ENCODE results near the gene GULP1. TPM values are rescaled to one million over a fixed set of nuclear protein-coding genes. Genes with fewer than 3 reads are reported as not detected.
"Not testable (repeated sequence)": the region's sequence is repeated elsewhere in the genome, so short reads cannot be mapped to it uniquely, and the experiment has no call there.

GULP1 gene
- total RNA-seq, 1 donor from 2014 or later: 27.6 TPM

DNA sequence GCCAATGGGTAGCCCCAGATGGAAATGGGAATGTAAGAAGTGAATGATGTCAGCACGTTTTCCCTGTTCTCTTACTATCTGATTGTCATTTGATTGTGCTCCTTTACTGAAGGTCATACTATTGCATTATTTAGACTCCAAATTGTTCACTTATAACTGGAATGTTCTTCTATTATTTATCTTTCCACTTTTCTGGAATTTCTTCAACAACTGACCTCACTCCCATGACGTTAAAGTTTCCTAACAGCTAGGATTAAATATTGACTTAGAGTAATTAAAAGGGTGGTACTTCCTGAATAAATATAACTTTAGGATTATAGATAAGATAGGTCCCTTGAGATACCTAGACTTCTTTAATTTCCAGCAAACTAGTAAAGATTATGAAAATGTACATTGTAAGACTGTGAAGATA is 10.9 kb upstream of the GULP1 start:
- Histone ChIP-seq H3K4me3 (no peak overlapping the region), H3K9me3 (no peaks in the 10 kb centered on the region), H3K36me3 (no peaks in the 10 kb centered on the region), H3K4me1 (no peaks in the 10 kb centered on the region), H3K27me3 (ENCODE audit: low read depth) (no peaks in the 10 kb centered on the region), H3K27ac (no peak overlapping the region)
- ATAC-seq (peak in 1 of 2 donors; percentile 66), DNase-seq (no peak)
- TF ChIP-seq, protein P1, sequence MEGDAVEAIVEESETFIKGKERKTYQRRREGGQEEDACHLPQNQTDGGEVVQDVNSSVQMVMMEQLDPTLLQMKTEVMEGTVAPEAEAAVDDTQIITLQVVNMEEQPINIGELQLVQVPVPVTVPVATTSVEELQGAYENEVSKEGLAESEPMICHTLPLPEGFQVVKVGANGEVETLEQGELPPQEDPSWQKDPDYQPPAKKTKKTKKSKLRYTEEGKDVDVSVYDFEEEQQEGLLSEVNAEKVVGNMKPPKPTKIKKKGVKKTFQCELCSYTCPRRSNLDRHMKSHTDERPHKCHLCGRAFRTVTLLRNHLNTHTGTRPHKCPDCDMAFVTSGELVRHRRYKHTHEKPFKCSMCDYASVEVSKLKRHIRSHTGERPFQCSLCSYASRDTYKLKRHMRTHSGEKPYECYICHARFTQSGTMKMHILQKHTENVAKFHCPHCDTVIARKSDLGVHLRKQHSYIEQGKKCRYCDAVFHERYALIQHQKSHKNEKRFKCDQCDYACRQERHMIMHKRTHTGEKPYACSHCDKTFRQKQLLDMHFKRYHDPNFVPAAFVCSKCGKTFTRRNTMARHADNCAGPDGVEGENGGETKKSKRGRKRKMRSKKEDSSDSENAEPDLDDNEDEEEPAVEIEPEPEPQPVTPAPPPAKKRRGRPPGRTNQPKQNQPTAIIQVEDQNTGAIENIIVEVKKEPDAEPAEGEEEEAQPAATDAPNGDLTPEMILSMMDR (IDR thresholded peaks at IDR 0.05): no peak
- intact Hi-C loops (cut with DNase I): no loop called here

DNA sequence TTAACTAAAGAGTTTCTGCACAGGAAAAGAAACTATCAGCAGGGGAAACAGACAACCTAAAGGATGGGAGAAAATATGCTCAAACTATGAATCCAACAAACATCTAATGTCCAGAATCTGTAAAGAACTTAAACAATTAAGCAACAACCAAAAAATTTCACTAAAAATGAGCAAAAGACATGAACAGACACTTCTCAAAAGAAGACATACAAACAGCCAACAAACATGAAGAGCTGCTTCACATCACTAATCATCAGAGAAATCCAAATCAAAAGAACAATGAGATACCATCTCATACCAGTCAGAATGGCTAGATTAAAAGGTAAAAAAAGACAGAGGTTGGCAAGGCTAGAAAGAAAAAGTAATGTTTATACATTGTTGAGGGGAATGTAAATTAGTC is 8.8 kb upstream of the GULP1 start:
- no peak overlapping the region for H3K4me3 ChIP-seq
- H3K27me3 ChIP-seq (ENCODE audit: low read depth): no peaks in the 10 kb centered on the region
- no peaks in the 10 kb centered on the region for H3K36me3 ChIP-seq
- DNase-seq (no peak), ATAC-seq (no peak)
- no peaks in the 10 kb centered on the region for H3K4me1 ChIP-seq
- H3K9me3 ChIP-seq: no peaks in the 10 kb centered on the region
- TF ChIP-seq, protein P1 (IDR thresholded peaks at IDR 0.05): no peak
- intact Hi-C loops (cut with DNase I): no loop called here
- no peak overlapping the region for H3K27ac ChIP-seq

DNA sequence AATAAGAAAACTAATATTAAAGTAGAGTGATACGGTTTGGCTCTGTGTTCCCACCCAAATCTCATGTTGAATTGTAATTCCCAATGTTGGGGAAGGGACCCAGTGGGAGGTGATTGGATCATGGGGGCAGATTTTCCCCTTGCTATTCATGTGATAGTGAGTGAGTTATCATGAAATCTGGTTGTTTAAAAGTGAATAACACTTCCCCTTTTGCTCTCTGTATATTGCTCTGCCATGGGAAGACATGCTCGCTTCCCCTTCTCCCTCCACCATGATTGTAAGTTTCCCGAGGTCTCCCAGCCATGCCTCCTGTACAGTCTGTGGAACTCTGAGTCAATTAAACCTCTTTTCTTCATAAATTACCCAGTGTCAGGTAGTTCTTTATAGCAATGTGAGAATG is 7.4 kb upstream of the GULP1 start:
- H3K27me3 ChIP-seq (ENCODE audit: low read depth); ATAC-seq; H3K36me3 ChIP-seq; intact Hi-C loops (cut with DNase I); H3K4me3 ChIP-seq; H3K9me3 ChIP-seq; DNase-seq; H3K27ac ChIP-seq; H3K4me1 ChIP-seq: not testable (repeated sequence)

DNA sequence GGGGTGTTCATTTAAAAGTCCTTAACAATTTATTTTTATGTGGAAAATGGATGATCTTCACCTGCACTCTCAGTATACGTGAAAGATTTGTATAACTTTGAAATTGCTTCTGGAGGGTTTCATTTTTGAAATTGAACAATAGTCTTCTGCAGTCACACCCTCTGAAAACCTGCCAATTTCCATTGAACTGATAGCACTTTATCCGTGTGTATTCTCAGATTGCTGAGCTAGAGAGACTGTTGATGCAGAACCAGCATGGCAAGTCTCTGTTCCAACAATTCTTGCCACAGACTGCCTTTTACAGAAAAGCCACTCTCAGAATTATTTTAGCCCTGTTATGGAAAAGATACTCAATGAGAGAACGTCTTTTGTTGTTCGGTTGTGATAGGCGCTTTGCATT is 6.6 kb upstream of the GULP1 start:
- TF ChIP-seq, protein P1 (IDR thresholded peaks at IDR 0.05): no peak
- Histone ChIP-seq H3K4me3 (no peak overlapping the region), H3K27ac (no peak overlapping the region), H3K4me1 (no peaks in the 10 kb centered on the region), H3K36me3 (no peaks in the 10 kb centered on the region), H3K9me3 (no peaks in the 10 kb centered on the region), H3K27me3 (ENCODE audit: low read depth) (no peaks in the 10 kb centered on the region)
- no peak for DNase-seq
- ATAC-seq: no peak
- intact Hi-C loops (cut with DNase I): no loop called here

DNA sequence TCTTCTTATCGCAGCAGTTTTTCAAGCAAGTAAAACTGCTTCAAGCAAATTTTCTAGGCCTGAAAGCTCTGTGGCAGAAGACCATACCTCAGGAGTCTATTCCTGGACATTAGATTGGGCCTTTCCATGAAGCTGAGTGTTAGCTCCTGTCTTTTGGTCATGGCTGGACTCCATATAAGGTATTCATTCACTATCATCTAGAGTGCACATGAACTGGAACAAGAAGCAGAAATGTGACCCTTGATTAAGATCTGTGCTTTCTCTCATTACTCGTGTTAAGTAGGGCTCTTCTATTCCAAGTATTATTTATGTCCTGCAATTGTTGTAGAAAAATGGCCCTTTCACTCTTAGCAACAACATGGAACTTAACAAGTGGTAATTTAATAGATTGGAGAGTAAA is 5.9 kb upstream of the GULP1 start:
- intact Hi-C loops (cut with DNase I): no loop called here

DNA sequence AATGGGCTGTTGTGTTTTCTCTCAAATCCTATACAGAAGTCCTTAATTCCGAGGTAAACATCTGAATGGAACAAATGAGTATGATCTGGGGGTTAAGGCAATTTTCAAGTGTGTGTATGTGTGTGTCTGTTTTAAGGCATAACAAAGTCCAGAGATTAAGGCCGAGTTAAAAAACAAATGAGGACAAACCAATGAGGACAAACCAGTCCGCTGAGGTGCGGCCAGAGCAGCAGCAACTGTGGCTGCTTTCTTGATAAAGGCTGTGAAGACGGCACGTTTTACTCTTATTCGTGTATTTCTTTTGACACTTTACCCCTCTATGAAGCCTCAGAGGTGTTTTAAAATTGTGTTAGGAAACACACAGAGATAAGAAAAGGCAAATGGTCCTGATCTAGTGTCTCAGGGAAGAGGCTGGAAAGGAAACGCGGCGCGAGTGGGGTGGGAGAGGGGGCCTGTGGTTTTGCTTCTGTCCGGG is 495 bp upstream of the GULP1 start:
- peaks cover 18% of the 10 kb centered on the region for H3K4me1 ChIP-seq
- TF ChIP-seq, protein P1 (IDR thresholded peaks at IDR 0.05): no peak
- intact Hi-C loops (cut with DNase I): no loop called here
- DNase-seq: peak; percentile 41
- peak in 1 of 2 donors; percentile 9 for ATAC-seq
- H3K4me3 ChIP-seq: peak overlapping the region; percentile 79
- peak overlapping the region; percentile 94 for H3K27ac ChIP-seq
- no peaks in the 10 kb centered on the region for H3K36me3 ChIP-seq
- no peaks in the 10 kb centered on the region for H3K9me3 ChIP-seq
- H3K27me3 ChIP-seq (ENCODE audit: low read depth): no peaks in the 10 kb centered on the region

More for the DNA sequence above, 5.9 kb upstream of the GULP1 start:
- TF ChIP-seq, protein P1 (IDR thresholded peaks at IDR 0.05): no peak
- Histone ChIP-seq H3K36me3 (no peaks in the 10 kb centered on the region), H3K4me3 (no peak overlapping the region), H3K27me3 (ENCODE audit: low read depth) (no peaks in the 10 kb centered on the region), H3K9me3 (no peaks in the 10 kb centered on the region), H3K4me1 (peaks cover 5% of the 10 kb centered on the region), H3K27ac (no peak overlapping the region)
- DNase-seq (no peak), ATAC-seq (no peak)

Data from lower lobe of right lung (tissue), 2 donors.